Upper lobe of left lung (tissue), 6 donors: ENCODE measurements around the gene GARIN3. TPM values are rescaled to one million over a fixed set of nuclear protein-coding genes. Genes with fewer than 3 reads are reported as not detected.
"Not testable (repeated sequence)": the region's sequence is repeated elsewhere in the genome, so short reads cannot be mapped to it uniquely, and the experiment has no call there.

Experiments
- ATAC-seq, 2 donors: fragments of 200-7000 bp; cut with Tn5 transposase; one replicate each; pipeline ENCODE4 v1.9.1; 2022; ENCODE audit warnings: mild to moderate bottlenecking in 2 of 2, moderate library complexity in 2 of 2; ENCODE audit not compliant: low FRiP score in 2 of 2
- DNase-seq, 2 donors: peaks; one replicate each; pipeline ENCODE4 v3.0.0-alpha.2; 2019 to 2020
- H3K27ac ChIP-seq, 4 donors: fragments of 200-600 bp; sonication (generic); one replicate each; pipeline ENCODE4 v1.5.1; 2016 to 2019
- H3K27me3 ChIP-seq, 4 donors: fragments of 200-600 bp; sonication (generic); one replicate each; pipeline ENCODE4 v1.5.1; 2017 to 2019
- H3K36me3 ChIP-seq, 4 donors: fragments of 200-600 bp; sonication (generic); one replicate each; pipeline ENCODE4 v1.5.1; 2016 to 2019
- H3K4me1 ChIP-seq, 4 donors: fragments of 200-600 bp; sonication (generic); one replicate each; pipeline ENCODE4 v1.5.1; 2018 to 2019
- H3K4me3 ChIP-seq, 4 donors: fragments of 200-600 bp; sonication (generic); one replicate each; pipeline ENCODE4 v1.5.1; 2017 to 2019; ENCODE audit warnings: mild to moderate bottlenecking in 2 of 4, moderate library complexity in 1 of 4
- H3K9me3 ChIP-seq, 4 donors: fragments of 200-600 bp; sonication (generic); one replicate each; pipeline ENCODE4 v1.5.1; 2018 to 2019
- CTCF ChIP-seq, 6 experiments: fragments of 450-650 bp in 4 of 6; fragments of 200-600 bp in 2 of 6; sonication (generic) in 2 of 6; IDR thresholded peaks; one replicate each; pipeline ENCODE4 v1.5.1; 2016 to 2019; ENCODE audit warnings: antibody characterized with exemption in 6 of 6
- EP300 ChIP-seq, 4 donors: sonication (generic); formaldehyde crosslinking; IDR thresholded peaks; one replicate each; pipeline ENCODE4 v1.5.1; 2017; ENCODE audit warnings: antibody characterized with exemption in 4 of 4, control low read depth in 2 of 4
- POLR2A ChIP-seq, 4 donors: fragments of 450-650 bp; IDR thresholded peaks; one replicate each; pipeline ENCODE4 v1.5.1; 2016 to 2017; ENCODE audit warnings: antibody characterized with exemption in 4 of 4, mild to moderate bottlenecking in 2 of 4
- POLR2AphosphoS5 ChIP-seq, 2 donors: sonication (generic); formaldehyde crosslinking; IDR thresholded peaks; one replicate each; pipeline ENCODE4 v1.5.1; 2017; ENCODE audit warnings: antibody characterized with exemption in 2 of 2
- WGBS, 2 donors: methylation state at CpG; one replicate each; pipeline ENCODE4 v1.1.5; 2017 to 2018; 5-methylcytosine and 5-hydroxymethylcytosine counted together
- total RNA-seq, 6 donors: library from RNA; depleted of rRNA in 4 of 6; stranded (reverse); fragments of >200 nt in 4 of 6; gene quantifications; one replicate each; pipeline versions ENCODE4 v1.1.0 to v1.2.1, GENCODE V29; 2016 to 2021
- donor health status: DM: no; HTN: no; CAD: no; lungs with moderate emphysema.
- donor health status: DM: no; HTN: yes; CAD: no; lungs with severe emphysema.

Gene GARIN3
- total RNA-seq, 6 donors from 2014 or later = not detected

- Histone ChIP-seq H3K36me3 (no peaks in the 10 kb centered on the region), H3K27ac (no peak overlapping the region), H3K27me3 (no peaks in the 10 kb centered on the region), H3K4me1 (no peaks in the 10 kb centered on the region), H3K4me3 (no peak overlapping the region), H3K9me3 (no peaks in the 10 kb centered on the region)
- WGBS, 2 donors = 74 to 80% methylated on average over 12 of the region's 12 CpGs
- DNase-seq (no peak), ATAC-seq (no peak)
- no peak for TF ChIP-seq EP300 (IDR thresholded peaks at IDR 0.05)
- no peak for TF ChIP-seq POLR2AphosphoS5 (IDR thresholded peaks at IDR 0.05)
- TF ChIP-seq CTCF (IDR thresholded peaks at IDR 0.05) = no peak
- TF ChIP-seq POLR2A (IDR thresholded peaks at IDR 0.05) = no peak
These were observed 20.4 kb upstream of the GARIN3 start for GRCh38 chr5:157186309-157187045.

GRCh38 chr5:157185122-157185521, 19.1 kb upstream of the GARIN3 start:
- not testable (repeated sequence) for H3K27ac ChIP-seq, H3K4me3 ChIP-seq, H3K27me3 ChIP-seq, H3K36me3 ChIP-seq, H3K4me1 ChIP-seq, H3K9me3 ChIP-seq, DNase-seq, ATAC-seq
- 88 to 89% methylated on average over 6 of the region's 6 CpGs for WGBS, 2 donors

- Histone ChIP-seq H3K27me3 (no peaks in the 10 kb centered on the region), H3K4me3 (peak overlapping the region in 2 of 4 donors; percentile 5 to 27), H3K36me3 (no peaks in the 10 kb centered on the region), H3K4me1 (no peaks in the 10 kb centered on the region), H3K9me3 (no peaks in the 10 kb centered on the region), H3K27ac (no peak overlapping the region)
- ATAC-seq (no peak), DNase-seq (no peak)
- WGBS, 2 donors = 89 to 91% methylated on average over 8 of the region's 8 CpGs
- TF ChIP-seq POLR2AphosphoS5 (IDR thresholded peaks at IDR 0.05) = no peak
- no peak for TF ChIP-seq POLR2A (IDR thresholded peaks at IDR 0.05)
- no peak for TF ChIP-seq CTCF (IDR thresholded peaks at IDR 0.05)
- TF ChIP-seq EP300 (IDR thresholded peaks at IDR 0.05) = no peak
These were observed 18.1 kb upstream of the GARIN3 start for GRCh38 chr5:157184117-157184670.

GRCh38 chr5:157182143-157182757, 16.2 kb upstream of the GARIN3 start:
- no peak for ATAC-seq
- TF ChIP-seq CTCF (IDR thresholded peaks at IDR 0.05) (no peak), EP300 (IDR thresholded peaks at IDR 0.05) (no peak), POLR2A (IDR thresholded peaks at IDR 0.05) (no peak), POLR2AphosphoS5 (IDR thresholded peaks at IDR 0.05) (no peak)
- no peak for DNase-seq
- Histone ChIP-seq H3K27ac (no peak overlapping the region), H3K9me3 (no peaks in the 10 kb centered on the region), H3K4me3 (peak overlapping the region in 3 of 4 donors; percentile 19 to 30 (median 27)), H3K27me3 (no peaks in the 10 kb centered on the region), H3K36me3 (no peaks in the 10 kb centered on the region), H3K4me1 (no peaks in the 10 kb centered on the region)
- 68 to 75% methylated on average over 3 of the region's 3 CpGs for WGBS, 2 donors

- Histone ChIP-seq H3K36me3 (no peaks in the 10 kb centered on the region), H3K27ac (peak within 1 kb of the TSS; percentile 7 to 29 (median 28)), H3K27me3 (no peaks in the 10 kb centered on the region), H3K9me3 (no peaks in the 10 kb centered on the region), H3K4me1 (no peaks in the 10 kb centered on the region), H3K4me3 (peak within 1 kb of the TSS in 3 of 4 donors; percentile 19 to 30 (median 27))
- 76 to 77% methylated on average over 8 of the region's 8 CpGs for WGBS, 2 donors
- DNase-seq (no peak), ATAC-seq (no peak)
- no peak for TF ChIP-seq POLR2AphosphoS5 (IDR thresholded peaks at IDR 0.05)
- peak in 1 of 4 donors; percentile 64 for TF ChIP-seq POLR2A (IDR thresholded peaks at IDR 0.05)
- TF ChIP-seq EP300 (IDR thresholded peaks at IDR 0.05) = no peak
- no peak for TF ChIP-seq CTCF (IDR thresholded peaks at IDR 0.05)
These were observed 14.6 kb upstream of the GARIN3 start, which contains the start of gene ITK for GRCh38 chr5:157180374-157181264. Gene ITK, plus strand, starts transcription at chr5:157180840. Its CDS starts 138 bp downstream, at chr5:157180978.
